DOHH2 (cell line): ENCODE data around the gene SCRN1.
"Not testable (repeated sequence)": the region's sequence is repeated elsewhere in the genome, so short reads cannot be mapped to it uniquely, and the experiment has no call there.

ENCODE experiments used
- CTCF ChIP-seq: fragments of 200-600 bp; sonication (generic); IDR thresholded peaks from one replicate; pipeline ENCODE4 v1.5.1; 2014; ENCODE audit warnings: antibody characterized with exemption, mild to moderate bottlenecking, low read depth, low read length; ENCODE audit not compliant: poor library complexity, severe bottlenecking
- EZH2phosphoT487 ChIP-seq: fragments of 200-600 bp; sonication (generic); IDR thresholded peaks from 2 replicates; pipeline ENCODE4 v1.6.1; 2017; ENCODE audit warnings: borderline replicate concordance, mild to moderate bottlenecking, antibody characterized with exemption, low read length, moderate library complexity, mixed read lengths

- TF ChIP-seq CTCF, EZH2phosphoT487: not testable (repeated sequence)
Measured at GRCh38 chr7:29890786-29891185, 98.8 kb downstream of the SCRN1 start.
